ENCODE data around the gene CDKN1B.
A peak's percentile ranks its signal among the peaks of the same experiment; 100 is the strongest.

Gene CDKN1B

GRCh38 chr12:12716793-12717585 is at the start of gene CDKN1B:
Gene CDKN1B (plus strand): TSS chr12:12717368. CDS start chr12:12717840, 472 bp downstream.
- peak; percentile 65 to 76 (median 76) for DNase-seq (ENCODE audit: low read depth in 3 of 3)

GRCh38 chr12:12668005-12668404 is 49.2 kb upstream of the CDKN1B start:
- DNase-seq (ENCODE audit: low read depth in 3 of 3) = no peak

GRCh38 chr12:12669020-12669419 is 48.1 kb upstream of the CDKN1B start:
- DNase-seq (ENCODE audit: low read depth in 3 of 3) = no peak

- no peak for DNase-seq (ENCODE audit: low read depth in 3 of 3)
Measured at GRCh38 chr12:12671850-12672660, 45.1 kb upstream of the CDKN1B start.

- no peak for DNase-seq (ENCODE audit: low read depth in 3 of 3)
Measured at GRCh38 chr12:12673296-12673695, 43.9 kb upstream of the CDKN1B start.

- DNase-seq (ENCODE audit: low read depth in 3 of 3) = no peak
Measured at GRCh38 chr12:12676605-12677004, 40.6 kb upstream of the CDKN1B start.

GRCh38 chr12:12681061-12681765 is 36.0 kb upstream of the CDKN1B start:
- DNase-seq (ENCODE audit: low read depth in 3 of 3) = no peak

GRCh38 chr12:12682284-12682683 is 34.9 kb upstream of the CDKN1B start:
- DNase-seq (ENCODE audit: low read depth in 3 of 3) = no peak

- no peak for DNase-seq (ENCODE audit: low read depth in 3 of 3)
Measured at GRCh38 chr12:12683136-12683697, 34.0 kb upstream of the CDKN1B start.

- DNase-seq (ENCODE audit: low read depth in 3 of 3) = no peak
Measured at GRCh38 chr12:12683725-12684124, 33.4 kb upstream of the CDKN1B start.

GRCh38 chr12:12684375-12685106 is 32.6 kb upstream of the CDKN1B start:
- no peak for DNase-seq (ENCODE audit: low read depth in 3 of 3)

GRCh38 chr12:12685305-12685704 is 31.9 kb upstream of the CDKN1B start:
- DNase-seq (ENCODE audit: low read depth in 3 of 3) = no peak

GRCh38 chr12:12686472-12686871 is 30.7 kb upstream of the CDKN1B start:
- no peak for DNase-seq (ENCODE audit: low read depth in 3 of 3)

- no peak for DNase-seq (ENCODE audit: low read depth in 3 of 3)
Measured at GRCh38 chr12:12686925-12687324, 30.2 kb upstream of the CDKN1B start.

- DNase-seq (ENCODE audit: low read depth in 3 of 3) = no peak
Measured at GRCh38 chr12:12689647-12690300, 27.4 kb upstream of the CDKN1B start.

GRCh38 chr12:12691549-12691948 is 25.6 kb upstream of the CDKN1B start:
- no peak for DNase-seq (ENCODE audit: low read depth in 3 of 3)

- no peak for DNase-seq (ENCODE audit: low read depth in 3 of 3)
Measured at GRCh38 chr12:12693111-12693671, 24.0 kb upstream of the CDKN1B start.

GRCh38 chr12:12696562-12697383 is 20.4 kb upstream of the CDKN1B start:
- peak; percentile 74 to 84 (median 79) for DNase-seq (ENCODE audit: low read depth in 3 of 3)

GRCh38 chr12:12699345-12699744 is 17.8 kb upstream of the CDKN1B start:
- no peak for DNase-seq (ENCODE audit: low read depth in 3 of 3)

- DNase-seq (ENCODE audit: low read depth in 3 of 3) = no peak
Measured at GRCh38 chr12:12700254-12700653, 16.9 kb upstream of the CDKN1B start.
